GM18517 (cell line): ENCODE measurements around the gene NOX4.
"Not testable (repeated sequence)": the region's sequence is repeated elsewhere in the genome, so short reads cannot be mapped to it uniquely, and the experiment has no call there.

Experiments used
- ATAC-seq: cut with Tn5 transposase; IDR thresholded peaks from one replicate; pipeline ENCODE4 v1.9.1; 2021; ENCODE audit warnings: mild to moderate bottlenecking, moderate library complexity; ENCODE audit not compliant: unreplicated experiment

NOX4 gene

GRCh38 chr11:89310607-89311006 lies 180.6 kb downstream of the NOX4 start:
- ATAC-seq, result not testable (repeated sequence)

- not testable (repeated sequence) for ATAC-seq
Observed at GRCh38 chr11:89309321-89309985, 181.7 kb downstream of the NOX4 start.

- ATAC-seq, result not testable (repeated sequence)
Observed at GRCh38 chr11:89308272-89308671, 182.9 kb downstream of the NOX4 start.

GRCh38 chr11:89303029-89303428 lies 188.1 kb downstream of the NOX4 start:
- not testable (repeated sequence) for ATAC-seq

GRCh38 chr11:89295023-89295422 lies 196.2 kb downstream of the NOX4 start:
- not testable (repeated sequence) for ATAC-seq

GRCh38 chr11:89293965-89294679 lies 197.1 kb downstream of the NOX4 start:
- ATAC-seq, result no peak

- ATAC-seq, result not testable (repeated sequence)
Observed at GRCh38 chr11:89288004-89288403, 203.2 kb downstream of the NOX4 start.

GRCh38 chr11:89286601-89287000 lies 204.6 kb downstream of the NOX4 start:
- ATAC-seq, result not testable (repeated sequence)

- ATAC-seq, result not testable (repeated sequence)
Observed at GRCh38 chr11:89281032-89281677, 210.0 kb downstream of the NOX4 start.

- no peak for ATAC-seq
Observed at GRCh38 chr11:89279176-89279575, 212.0 kb downstream of the NOX4 start.

- no peak for ATAC-seq
Observed at GRCh38 chr11:89275966-89276365, 215.2 kb downstream of the NOX4 start.
